Left colon (tissue), 2 donors: ENCODE measurements around the gene SMIM1. TPM values are rescaled to one million over a fixed set of nuclear protein-coding genes. Genes with fewer than 3 reads are reported as not detected.
"Not testable (repeated sequence)": the region's sequence is repeated elsewhere in the genome, so short reads cannot be mapped to it uniquely, and the experiment has no call there.

Source experiments
- ATAC-seq: fragments of 200-7000 bp; cut with Tn5 transposase; one replicate; pipeline ENCODE4 v1.9.1; 2020; ENCODE audit warnings: mild to moderate bottlenecking, moderate library complexity
- DNase-seq, 2 donors: peaks; one replicate each; pipeline ENCODE4 v3.0.0-alpha.2; 2020
- intact Hi-C, 2 donors: fragments of 100-400 bp; cut with DNase I in 1 of 2; cut with micrococcal nuclease in 1 of 2; formaldehyde crosslinking; loops; one replicate each; pipeline versions ENCODE4 v1.11.2 to v1.14.0; 2022; cut with DNase I, micrococcal nuclease
- total RNA-seq, 2 donors: library from RNA; stranded (reverse); fragmentation: NEBNext Ultra II Directional; extraction: Animal tissue kit (Norgen Biotek cat#: 25700); gene quantifications; one replicate each; pipeline ENCODE4 v1.2.1, GENCODE V29; 2021
- donor health status: DM: no; HTN: no; CAD: no.
- donor health status: DM: yes; HTN: yes; CAD: no.

The SMIM1 gene
- total RNA-seq, 2 donors from 2014 or later = 1.8 to 4.6 TPM

DNA sequence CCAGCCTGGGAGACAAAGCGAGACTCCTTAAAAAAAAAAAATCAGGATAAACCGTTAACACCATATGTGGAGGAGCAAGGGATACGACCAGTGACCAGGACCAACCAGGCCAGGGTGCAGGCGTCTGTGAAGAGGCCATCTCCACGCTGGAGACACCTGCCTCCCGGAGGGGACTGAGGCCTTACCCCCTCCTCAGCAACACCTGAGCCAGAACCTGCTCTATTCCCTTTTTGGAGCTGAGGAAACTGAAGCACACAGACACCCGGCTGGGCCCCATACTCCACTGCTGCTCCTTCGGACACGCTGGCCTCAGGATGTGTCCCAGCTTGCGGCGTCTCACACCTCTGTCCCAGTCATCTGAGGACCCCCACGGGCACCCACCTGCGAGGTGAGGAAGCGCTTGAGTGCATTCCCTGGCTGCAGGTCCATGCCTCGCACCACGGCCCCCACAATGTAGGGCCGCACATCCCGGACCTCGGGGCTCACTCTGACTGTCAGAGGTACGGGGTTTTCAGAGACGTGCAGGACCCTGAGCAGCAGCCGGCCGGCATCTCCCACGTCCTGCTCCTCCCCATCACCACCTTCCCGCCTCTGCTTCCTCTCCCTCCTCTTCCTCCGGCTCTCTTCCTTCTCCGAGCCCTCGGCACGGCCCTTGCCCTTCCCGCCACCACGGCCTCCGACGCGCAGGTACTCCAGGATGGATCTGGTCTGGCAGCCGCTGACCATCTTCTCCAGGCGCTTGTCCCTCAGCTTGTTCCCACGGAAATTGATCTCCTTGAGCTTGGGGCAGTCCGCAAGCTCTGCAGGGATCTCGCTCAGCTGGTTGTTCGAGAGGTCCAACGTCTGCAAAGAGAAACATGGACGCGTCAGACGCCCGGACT is 14.2 kb downstream of the SMIM1 start:
- DNase-seq = no peak
- intact Hi-C loops = no loop called here
- no peak for ATAC-seq

- intact Hi-C loops = no loop called here
- DNase-seq (no peak), ATAC-seq (no peak)
Observed at GRCh38 chr1:3787349-3787715, 14.8 kb downstream of the SMIM1 start.

DNA sequence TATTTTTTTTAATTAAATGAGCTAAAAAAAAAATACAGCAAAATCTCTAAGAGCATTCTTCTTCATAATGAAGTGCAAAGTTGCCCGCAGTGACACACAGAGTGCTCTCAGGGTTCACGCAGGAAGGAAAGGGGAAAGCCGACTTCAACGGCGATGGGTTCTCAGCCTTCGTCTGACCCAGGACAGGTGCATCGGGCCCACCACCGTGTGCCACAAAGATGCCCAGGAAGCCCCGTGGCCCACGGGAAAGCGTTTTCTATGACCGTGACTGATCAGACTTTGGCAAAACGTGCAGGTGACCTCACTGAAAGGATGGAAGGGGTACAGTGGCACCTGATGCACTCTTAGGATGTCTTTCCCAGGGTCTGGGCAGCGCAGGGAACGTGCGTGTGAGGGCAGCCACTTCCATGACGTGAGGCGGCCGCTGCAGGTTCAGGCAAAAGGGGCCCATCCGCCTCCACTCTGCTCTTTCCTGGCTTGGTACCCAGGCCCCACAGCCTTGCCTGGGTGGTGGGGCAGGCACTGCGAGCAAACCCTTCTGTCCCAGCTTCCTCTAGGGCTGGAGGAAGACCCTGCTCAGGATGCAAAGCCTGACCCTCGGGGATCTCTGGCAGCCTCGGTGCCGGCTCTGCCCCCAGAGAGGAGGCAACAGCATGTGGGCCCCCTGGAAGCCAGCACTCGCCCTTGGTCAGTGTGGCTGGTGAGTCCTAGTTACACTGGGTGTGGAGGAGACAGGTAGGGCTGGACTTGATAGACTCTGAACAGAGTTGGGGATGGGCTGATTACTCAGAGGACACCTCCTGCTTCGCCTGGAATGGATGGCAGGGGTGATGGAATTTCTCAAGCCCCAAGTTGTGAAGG is 15.4 kb downstream of the SMIM1 start:
- intact Hi-C loops = no loop called here
- no peak for ATAC-seq
- no peak for DNase-seq

DNA sequence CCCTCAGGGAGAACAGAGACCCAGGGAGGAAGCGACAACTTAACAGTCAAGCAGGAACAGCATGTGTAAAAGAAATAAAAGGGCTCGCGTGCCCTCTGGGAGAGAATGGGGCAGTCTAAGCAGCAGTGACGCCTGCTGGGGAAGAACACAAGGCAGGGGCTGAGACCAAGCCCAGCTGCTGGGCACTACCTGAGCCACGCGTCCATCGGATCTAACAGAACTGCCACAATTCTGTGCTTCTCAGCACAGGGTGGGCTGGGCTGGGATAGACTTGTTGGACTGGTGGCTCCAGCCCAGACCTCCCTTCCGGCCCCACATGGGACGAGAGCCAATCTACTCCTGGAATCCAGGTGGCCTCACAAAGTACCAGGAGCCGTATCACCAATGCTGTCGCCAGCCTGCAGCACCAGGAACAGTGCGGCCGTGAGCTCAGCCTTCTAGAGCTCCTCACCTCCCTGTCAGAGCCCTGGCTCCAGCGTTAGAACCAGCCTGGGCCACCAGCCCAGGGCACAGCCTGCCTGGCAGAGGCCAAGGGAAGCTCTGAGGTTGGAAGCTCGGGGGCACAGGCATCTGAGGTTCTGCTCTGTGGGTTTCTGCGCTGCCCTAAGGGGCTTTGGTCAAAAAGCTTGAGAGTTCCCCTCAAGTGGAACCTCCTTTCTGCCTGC is 16.3 kb downstream of the SMIM1 start:
- DNase-seq (no peak), ATAC-seq (no peak)
- intact Hi-C loops = no loop called here

GRCh38 chr1:3789421-3790300 is 17.1 kb downstream of the SMIM1 start:
- ATAC-seq = no peak
- no peak for DNase-seq
- intact Hi-C loops = no loop called here

DNA sequence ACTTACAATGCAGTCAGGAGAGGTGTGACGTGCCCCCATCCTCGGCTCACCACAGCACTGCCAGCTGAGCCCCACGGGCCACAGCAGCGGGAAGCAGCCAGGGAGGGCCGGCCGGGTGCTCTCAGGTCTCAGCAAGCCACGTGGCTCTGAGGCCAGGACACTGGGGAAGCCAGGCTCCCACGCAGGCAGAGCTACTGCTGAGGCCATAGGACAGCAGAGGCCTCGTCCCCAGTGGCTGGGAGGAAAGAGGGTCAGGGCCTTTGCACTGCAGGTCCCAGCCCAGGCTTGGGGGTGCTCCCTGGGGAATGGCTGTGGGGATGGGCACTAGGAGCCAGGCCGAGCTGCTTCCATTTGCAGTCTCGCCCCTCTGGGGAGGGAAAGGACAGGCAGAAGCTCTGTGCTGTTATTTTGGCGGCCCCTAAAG is 18.0 kb downstream of the SMIM1 start:
- ATAC-seq (no peak), DNase-seq (no peak)
- intact Hi-C loops = no loop called here

- intact Hi-C loops = no loop called here
- no peak for DNase-seq
Observed at GRCh38 chr1:3790952-3791351, 18.4 kb downstream of the SMIM1 start.

DNA sequence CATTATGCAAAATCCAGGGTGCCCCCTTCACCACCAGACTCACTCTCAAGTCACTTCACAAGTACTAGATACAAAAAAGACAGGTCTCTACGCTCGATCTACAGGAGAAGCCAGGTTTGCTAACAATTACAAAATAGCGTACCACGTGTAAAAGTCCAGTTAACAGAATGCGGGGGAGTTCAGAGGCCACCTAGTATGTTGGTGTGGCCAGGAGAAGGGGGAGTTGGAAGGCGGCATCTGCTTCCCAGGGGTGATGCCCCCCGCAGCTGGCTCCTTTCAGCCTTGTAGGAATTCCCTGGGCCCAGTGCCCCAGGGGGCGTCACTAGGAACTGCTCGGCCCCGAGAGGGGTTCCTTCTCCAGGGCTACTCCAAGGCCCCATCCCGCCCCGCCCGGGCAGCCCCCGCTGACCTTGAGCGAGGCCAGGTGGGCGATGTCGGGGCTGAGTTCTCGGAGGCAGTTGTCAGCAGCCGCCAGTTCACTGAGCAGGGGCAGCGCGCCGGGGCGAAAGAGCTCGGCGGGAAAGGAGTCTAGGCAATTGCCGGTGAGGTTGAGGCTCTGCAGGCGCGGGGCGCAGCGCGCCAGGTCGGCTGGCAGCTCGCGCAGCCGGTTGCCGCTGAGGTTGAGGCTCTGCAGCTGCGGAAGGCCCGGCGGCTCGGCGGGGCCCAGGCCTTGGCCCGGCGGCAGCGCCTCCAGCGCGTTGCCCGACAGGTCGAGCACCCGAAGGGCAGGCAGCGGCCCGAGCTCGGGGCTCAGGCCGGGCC is 23.1 kb downstream of the SMIM1 start:
- DNase-seq (no peak), ATAC-seq (no peak)
- intact Hi-C loops = no loop called here

More at GRCh38 chr1:3790952-3791351, 18.4 kb downstream of the SMIM1 start:
- no peak for ATAC-seq

GRCh38 chr1:3796215-3797061 is 23.9 kb downstream of the SMIM1 start, which contains the start of gene LRRC47:
Gene LRRC47, minus strand, starts transcription at chr1:3796498. Its CDS starts 22 bp downstream, at chr1:3796476.
- intact Hi-C loops = no loop called here
- peak; percentile 100 for ATAC-seq
- DNase-seq = peak; percentile 94 to 97

GRCh38 chr1:3799976-3800685 is 27.6 kb downstream of the SMIM1 start:
- ATAC-seq = no peak
- intact Hi-C loops = no loop called here
- DNase-seq = no peak

DNA sequence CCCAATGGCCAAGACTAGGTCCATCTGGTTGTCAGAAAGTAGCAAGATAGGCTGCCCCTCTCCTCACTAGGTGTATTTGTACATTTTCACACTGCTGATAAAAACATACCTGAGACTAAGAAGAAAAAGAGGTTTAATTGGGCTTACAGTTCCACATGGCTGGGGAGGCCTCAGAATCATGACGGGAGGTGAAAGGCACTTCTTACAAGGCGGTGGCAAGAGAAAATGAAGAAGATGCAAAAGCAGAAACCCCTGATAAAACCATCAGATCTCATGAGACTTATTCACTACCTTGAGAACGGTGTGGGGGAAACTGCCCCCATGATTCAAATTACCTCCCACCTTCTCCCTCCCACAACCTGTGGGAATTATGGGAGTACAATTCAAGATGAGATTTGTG is 28.2 kb downstream of the SMIM1 start:
- intact Hi-C loops, DNase-seq, ATAC-seq: not testable (repeated sequence)

- DNase-seq = no peak
- intact Hi-C loops = no loop called here
- ATAC-seq = no peak
Observed at GRCh38 chr1:3803905-3804626, 31.5 kb downstream of the SMIM1 start.

DNA sequence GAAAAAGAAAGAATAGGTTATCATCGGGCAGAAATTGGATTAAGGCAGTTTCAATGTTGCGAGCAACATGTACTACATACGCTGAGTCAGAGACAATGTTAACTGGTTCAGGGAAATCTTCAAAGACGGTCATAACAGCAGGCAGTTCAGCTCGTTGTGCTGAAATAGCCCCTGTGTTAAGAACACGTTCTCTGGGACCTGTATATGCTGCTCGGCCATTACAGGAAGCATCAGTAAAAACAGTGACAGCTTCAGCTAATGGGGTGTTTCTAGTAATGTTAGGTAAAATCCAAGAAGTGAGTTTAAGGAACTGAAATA is 32.0 kb downstream of the SMIM1 start:
- ATAC-seq, intact Hi-C loops, DNase-seq: not testable (repeated sequence)

DNA sequence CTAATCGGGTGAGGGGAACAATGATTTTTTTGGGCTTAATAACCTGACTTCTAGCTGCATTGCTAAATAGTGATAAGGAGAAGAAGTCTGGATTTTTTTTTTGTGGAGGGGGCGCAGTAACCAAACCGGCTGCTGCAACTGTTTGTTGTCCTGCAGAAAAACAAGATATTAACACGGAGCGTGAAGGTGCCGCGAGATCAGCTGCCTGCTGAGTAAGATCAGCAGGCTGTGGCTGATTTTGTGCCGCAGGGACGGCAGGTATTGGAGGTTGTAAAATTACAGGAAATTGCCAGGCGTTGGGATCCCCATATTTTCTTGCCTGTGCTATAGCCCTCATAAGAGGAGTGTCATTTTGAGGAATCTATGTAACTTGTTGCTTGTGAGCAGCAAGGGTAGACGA is 32.5 kb downstream of the SMIM1 start:
- ATAC-seq = no peak
- intact Hi-C loops = no loop called here
- no peak for DNase-seq

GRCh38 chr1:3807769-3808168 is 35.2 kb downstream of the SMIM1 start:
- no peak for DNase-seq
- intact Hi-C loops = no loop called here
- ATAC-seq = no peak

GRCh38 chr1:3809680-3810079 is 37.1 kb downstream of the SMIM1 start:
- DNase-seq = no peak
- intact Hi-C loops = no loop called here
- peak; percentile 25 for ATAC-seq
